IPS DF 4.7 (cell line): ENCODE results near the gene ATP11A.
"Not testable (repeated sequence)": the region's sequence is repeated elsewhere in the genome, so short reads cannot be mapped to it uniquely, and the experiment has no call there.

Source experiments
- DNase-seq: peaks from one replicate; pipeline ENCODE4 v3.0.0-alpha.2; 2013; ENCODE audit warnings: low spot score; ENCODE audit errors: extremely low read depth

Gene ATP11A

GRCh38 chr13:112876305-112877000 is 186.6 kb downstream of the ATP11A start:
- no peak for DNase-seq

- DNase-seq: no peak
Measured at GRCh38 chr13:112877066-112877465, 187.2 kb downstream of the ATP11A start.

- DNase-seq: no peak
Measured at GRCh38 chr13:112877539-112877938, 187.7 kb downstream of the ATP11A start.

- DNase-seq: no peak
Measured at GRCh38 chr13:112877976-112878955, 188.4 kb downstream of the ATP11A start.

GRCh38 chr13:112879283-112879833 is 189.5 kb downstream of the ATP11A start:
- DNase-seq: no peak

- no peak for DNase-seq
Measured at GRCh38 chr13:112880221-112880641, 190.4 kb downstream of the ATP11A start.

GRCh38 chr13:112880976-112881540 is 191.2 kb downstream of the ATP11A start:
- DNase-seq: no peak

GRCh38 chr13:112881656-112882554 is 192.1 kb downstream of the ATP11A start:
- DNase-seq: no peak

- DNase-seq: no peak
Measured at GRCh38 chr13:112882555-112883024, 192.8 kb downstream of the ATP11A start.

GRCh38 chr13:112883241-112883945 is 193.6 kb downstream of the ATP11A start:
- no peak for DNase-seq

GRCh38 chr13:112884700-112885099 is 194.9 kb downstream of the ATP11A start:
- not testable (repeated sequence) for DNase-seq

- no peak for DNase-seq
Measured at GRCh38 chr13:112885242-112885781, 195.5 kb downstream of the ATP11A start.

GRCh38 chr13:112885782-112886268 is 196.0 kb downstream of the ATP11A start:
- no peak for DNase-seq

- no peak for DNase-seq
Measured at GRCh38 chr13:112887151-112887550, 197.3 kb downstream of the ATP11A start.

- no peak for DNase-seq
Measured at GRCh38 chr13:112887557-112887991, 197.7 kb downstream of the ATP11A start.

- DNase-seq: no peak
Measured at GRCh38 chr13:112888238-112889111, 198.6 kb downstream of the ATP11A start.

- no peak for DNase-seq
Measured at GRCh38 chr13:112889351-112890290, 199.8 kb downstream of the ATP11A start.
